HG02642 (cell line): Measurements from ENCODE around the gene RAB3GAP1.

Source experiments
- ATAC-seq: cut with Tn5 transposase; IDR thresholded peaks from one replicate; pipeline ENCODE4 v1.9.1; 2021; ENCODE audit warnings: mild to moderate bottlenecking; ENCODE audit not compliant: unreplicated experiment, poor library complexity

RAB3GAP1 gene

DNA sequence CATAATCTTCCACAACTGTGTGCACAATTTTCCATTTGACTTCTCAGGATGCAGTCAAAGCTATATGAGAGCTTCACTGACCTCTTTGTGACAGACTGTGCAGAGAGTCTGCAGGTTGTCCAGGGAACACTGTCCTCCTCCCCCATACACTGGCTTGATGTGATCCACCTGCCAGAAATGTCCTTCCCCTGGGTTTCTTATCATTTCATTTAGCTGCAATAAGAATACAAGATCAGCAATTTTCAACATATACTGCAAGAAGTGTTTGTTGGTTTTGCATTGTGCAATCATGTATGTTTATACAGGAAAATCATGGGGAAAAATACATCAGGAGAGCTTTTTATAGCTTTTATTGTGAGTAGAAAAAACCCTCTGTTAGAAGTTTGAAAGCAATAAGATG lies 150.7 kb downstream of the RAB3GAP1 start:
- no peak for ATAC-seq

DNA sequence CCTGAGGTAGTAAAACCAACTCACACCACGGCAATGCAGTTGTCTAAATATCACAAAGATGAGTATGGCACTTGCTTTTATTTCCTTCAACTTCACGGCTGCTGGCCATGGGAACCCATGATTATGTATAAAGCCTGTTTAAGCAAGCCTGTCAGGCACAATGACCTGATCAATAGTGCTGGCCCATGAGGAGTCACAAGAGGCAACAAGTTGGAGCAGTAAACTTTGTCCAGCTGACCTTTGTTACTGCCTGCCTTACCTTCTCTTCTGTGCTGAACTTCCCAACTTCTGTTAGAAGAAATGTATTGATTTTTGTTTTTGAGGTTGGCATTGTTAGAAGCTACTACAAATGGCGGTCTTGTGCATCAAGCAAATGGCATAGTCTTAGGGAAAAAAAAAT lies 151.9 kb downstream of the RAB3GAP1 start:
- ATAC-seq = no peak

DNA sequence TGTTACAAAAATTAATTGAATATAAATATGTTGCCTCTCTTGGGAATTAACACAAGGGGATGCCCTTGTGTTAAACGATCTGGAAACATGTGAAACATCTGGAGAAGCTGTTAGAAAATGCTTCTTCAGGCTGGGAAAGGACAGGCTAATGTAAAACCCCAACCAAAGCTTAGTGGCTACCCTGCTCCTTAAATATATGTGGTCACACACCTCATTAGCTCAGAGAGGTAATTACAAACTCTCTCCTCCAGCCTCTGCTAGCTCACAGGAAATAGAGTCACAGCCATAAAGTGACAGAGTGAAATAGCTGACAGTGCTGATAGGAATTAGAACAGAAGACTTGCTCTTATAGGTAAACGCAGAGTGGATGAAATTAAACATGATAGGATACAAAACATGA lies 155.9 kb downstream of the RAB3GAP1 start:
- ATAC-seq = no peak

DNA sequence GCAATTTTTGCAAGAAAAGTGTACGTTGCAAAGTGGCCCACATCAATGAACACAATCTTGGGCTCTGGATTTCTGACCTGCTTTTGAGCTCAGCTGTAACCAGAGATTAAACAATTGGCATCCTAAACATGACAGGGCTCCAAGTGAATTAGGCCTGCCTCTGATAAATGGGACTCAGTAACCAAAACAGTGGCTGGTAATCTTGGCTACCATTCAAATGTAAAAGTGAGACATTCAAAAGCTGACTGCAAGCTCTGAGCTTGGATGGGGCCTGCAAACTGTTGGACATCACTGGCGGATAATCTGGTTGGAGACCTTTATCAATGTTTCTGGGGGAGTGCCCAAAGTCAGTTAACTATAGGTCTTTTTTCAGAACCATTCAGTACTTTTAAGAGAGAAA lies 160.7 kb downstream of the RAB3GAP1 start:
- no peak for ATAC-seq

DNA sequence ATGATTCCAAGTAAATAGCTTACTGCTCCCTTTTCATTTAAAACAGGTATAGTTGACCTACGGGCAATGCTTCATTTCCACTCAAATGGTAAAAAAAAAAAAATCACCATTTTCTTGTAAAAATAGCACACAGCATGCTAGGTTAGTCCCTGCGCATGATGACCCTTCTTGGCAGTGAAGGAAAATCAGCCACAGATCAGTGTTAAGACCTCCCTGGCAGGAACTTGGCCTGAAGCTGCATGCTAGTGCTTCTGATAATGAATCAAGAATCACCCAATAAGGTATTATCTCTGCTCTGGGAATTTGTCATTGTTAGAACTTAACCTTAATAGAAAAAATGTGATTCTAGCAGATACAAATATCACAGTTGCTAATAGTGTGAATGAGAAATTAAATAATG lies 166.3 kb downstream of the RAB3GAP1 start:
- no peak for ATAC-seq

DNA sequence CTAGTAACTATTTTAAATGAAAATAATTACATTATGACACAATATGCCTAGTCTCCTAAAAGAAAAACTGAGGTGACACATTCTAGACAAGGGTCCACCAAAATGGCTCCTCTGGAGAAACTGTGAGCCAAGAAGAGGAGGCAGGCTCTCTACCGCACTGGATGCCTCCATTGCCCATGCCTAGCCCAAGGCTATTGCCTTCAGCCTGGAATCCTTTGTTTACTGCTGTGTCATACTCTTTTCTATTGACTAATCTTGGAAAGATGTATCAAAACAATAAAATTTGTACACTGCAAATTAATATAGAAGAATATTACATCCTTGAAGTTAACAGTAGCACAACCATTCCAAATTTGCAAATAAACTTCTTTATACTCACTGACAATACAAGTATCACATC lies 167.1 kb downstream of the RAB3GAP1 start:
- ATAC-seq = no peak
